Transverse colon (tissue), 4 donors: ENCODE data around the gene TIMM22. TPM values are rescaled to one million over a fixed set of nuclear protein-coding genes. Genes with fewer than 3 reads are reported as not detected.
A peak's percentile ranks its signal among the peaks of the same experiment; 100 is the strongest.

ENCODE experiments used
- DNase-seq: peaks from one replicate; pipeline ENCODE4 v3.0.0-alpha.2; 2019
- H3K27ac ChIP-seq, 4 donors: fragments of 200-600 bp; sonication (generic); 2 replicates each; pipeline ENCODE4 v1.5.1; 2016 to 2018; ENCODE audit warnings: inconsistent platforms in 4 of 4
- H3K27me3 ChIP-seq: fragments of 200-600 bp; sonication (generic); 2 replicates; pipeline ENCODE4 v1.5.1; 2017; ENCODE audit warnings: inconsistent platforms
- H3K36me3 ChIP-seq, 4 donors: fragments of 200-600 bp; sonication (generic); 2 replicates each; pipeline ENCODE4 v1.5.1; 2017 to 2019; ENCODE audit warnings: inconsistent platforms in 4 of 4
- H3K4me1 ChIP-seq, 4 donors: fragments of 200-600 bp; sonication (generic); 2 replicates each; pipeline ENCODE4 v1.5.1; 2017 to 2020; ENCODE audit warnings: inconsistent platforms in 4 of 4
- H3K4me3 ChIP-seq, 4 donors: fragments of 200-600 bp; sonication (generic); 1 replicate in 1 of 4; 2 replicates in 3 of 4; pipeline versions ENCODE4 v1.5.1 to v1.6.1; 2017 to 2019; ENCODE audit warnings: inconsistent platforms in 4 of 4
- H3K9me3 ChIP-seq, 2 donors: fragments of 200-600 bp; sonication (generic); 2 replicates each; pipeline ENCODE4 v1.5.1; 2017 to 2019; ENCODE audit warnings: inconsistent platforms in 2 of 2
- EP300 ChIP-seq: sonication (generic); formaldehyde crosslinking; IDR thresholded peaks from one replicate; pipeline ENCODE4 v1.6.1; 2017; ENCODE audit warnings: antibody characterized with exemption, low read depth
- POLR2A ChIP-seq: fragments of 450-650 bp; IDR thresholded peaks from one replicate; pipeline ENCODE4 v1.6.1; 2016; ENCODE audit warnings: antibody characterized with exemption, mild to moderate bottlenecking, moderate library complexity
- POLR2AphosphoS5 ChIP-seq, 3 donors: sonication (generic); formaldehyde crosslinking; IDR thresholded peaks; one replicate each; pipeline ENCODE4 v1.6.1; 2016; ENCODE audit warnings: antibody characterized with exemption in 3 of 3
- WGBS, 2 donors: methylation state at CpG; one replicate each; pipeline ENCODE4 v1.1.5; 2018; ENCODE audit warnings: low coverage in 1 of 2; 5-methylcytosine and 5-hydroxymethylcytosine counted together
- in situ Hi-C, 4 donors: fragments of 200-750 bp; cut with MboI; loops; one replicate each; pipeline versions ENCODE4 v1.15.0 to v1.15.1; 2017; ENCODE audit warnings: low sequenced_read_pairs in 3 of 4, low pct_ligation_motif_present in 1 of 4, low pct_unique_long_range_greater_than_20kb in 1 of 4
- intact Hi-C: fragments of 100-400 bp; cut with DNase I; formaldehyde crosslinking; loops from one replicate; pipeline ENCODE4 v1.15.1; 2023; ENCODE audit warnings: low total_unique reads
- small RNA-seq, 4 donors: library from RNA; depleted of rRNA; stranded (forward); fragments of <200 nt; gene quantifications; one replicate each; pipeline ENCODE3, GENCODE V24; 2016
- total RNA-seq, 4 donors: library from RNA; depleted of rRNA; stranded (reverse); fragments of >200 nt; gene quantifications; one replicate each; pipeline ENCODE4 v1.1.0, GENCODE V29; 2016
- TF ChIP-seq, protein P1 (sequence below), 5 experiments: fragments of 200-600 bp in 3 of 5; fragments of 450-650 bp in 2 of 5; sonication (generic) in 3 of 5; IDR thresholded peaks; 1 replicate in 2 of 5; 2 replicates in 3 of 5; pipeline ENCODE4 v1.5.1; 2016 to 2017; ENCODE audit warnings: antibody characterized with exemption in 5 of 5, inconsistent platforms in 3 of 5, mild to moderate bottlenecking in 2 of 5, moderate library complexity in 1 of 5

The TIMM22 gene
- total RNA-seq, 4 donors from 2014 or later, result 10.5 to 17.6 (median 12.1) TPM

DNA sequence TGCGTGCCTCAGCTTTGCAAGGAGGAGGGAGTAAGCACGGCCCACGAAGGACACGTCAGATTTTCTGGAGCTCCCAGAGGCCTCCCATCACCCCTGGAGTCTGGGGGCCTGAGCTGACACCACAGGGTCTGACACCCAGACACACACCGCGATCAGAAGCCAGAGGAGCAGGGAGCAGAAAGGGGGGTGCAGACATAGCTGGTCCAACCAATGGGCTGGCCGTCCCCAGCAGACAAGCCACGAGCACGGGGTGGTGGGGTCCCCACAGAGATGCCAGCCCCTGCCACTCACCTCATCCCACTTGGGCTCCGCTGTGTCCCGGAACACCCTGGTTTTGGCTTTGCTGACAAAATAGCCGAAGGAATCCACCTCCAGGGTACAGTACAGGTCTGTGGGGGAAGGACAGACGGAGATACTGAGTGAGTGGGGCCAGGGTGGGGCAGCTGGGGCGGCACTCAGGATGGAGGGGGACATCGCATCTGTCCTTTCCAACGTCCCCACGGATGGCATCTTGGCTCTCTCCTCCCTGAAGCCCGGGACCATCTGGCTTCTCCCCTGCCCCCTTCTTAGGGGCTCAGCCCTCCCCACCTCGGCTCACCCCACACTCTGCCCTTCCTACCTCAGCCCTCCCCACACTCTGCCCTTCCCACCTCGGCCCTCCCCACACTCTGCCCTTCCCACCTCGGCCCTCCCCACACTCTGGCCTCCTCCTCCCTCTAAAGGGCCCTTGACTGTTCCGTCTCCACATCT lies 53.5 kb downstream of the TIMM22 start:
- TF ChIP-seq, protein P1, sequence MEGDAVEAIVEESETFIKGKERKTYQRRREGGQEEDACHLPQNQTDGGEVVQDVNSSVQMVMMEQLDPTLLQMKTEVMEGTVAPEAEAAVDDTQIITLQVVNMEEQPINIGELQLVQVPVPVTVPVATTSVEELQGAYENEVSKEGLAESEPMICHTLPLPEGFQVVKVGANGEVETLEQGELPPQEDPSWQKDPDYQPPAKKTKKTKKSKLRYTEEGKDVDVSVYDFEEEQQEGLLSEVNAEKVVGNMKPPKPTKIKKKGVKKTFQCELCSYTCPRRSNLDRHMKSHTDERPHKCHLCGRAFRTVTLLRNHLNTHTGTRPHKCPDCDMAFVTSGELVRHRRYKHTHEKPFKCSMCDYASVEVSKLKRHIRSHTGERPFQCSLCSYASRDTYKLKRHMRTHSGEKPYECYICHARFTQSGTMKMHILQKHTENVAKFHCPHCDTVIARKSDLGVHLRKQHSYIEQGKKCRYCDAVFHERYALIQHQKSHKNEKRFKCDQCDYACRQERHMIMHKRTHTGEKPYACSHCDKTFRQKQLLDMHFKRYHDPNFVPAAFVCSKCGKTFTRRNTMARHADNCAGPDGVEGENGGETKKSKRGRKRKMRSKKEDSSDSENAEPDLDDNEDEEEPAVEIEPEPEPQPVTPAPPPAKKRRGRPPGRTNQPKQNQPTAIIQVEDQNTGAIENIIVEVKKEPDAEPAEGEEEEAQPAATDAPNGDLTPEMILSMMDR (IDR thresholded peaks at IDR 0.05), result no peak
- TF ChIP-seq POLR2A (no peak), EP300 (no peak), POLR2AphosphoS5 (IDR thresholded peaks at IDR 0.05) (no peak)
- WGBS, 2 donors, result 80 to 81% methylated on average over 2 to 21 of the region's 22 CpGs
- no peak overlapping the region for H3K4me3 ChIP-seq
- in situ Hi-C loops, result no loop called here
- DNase-seq, result no peak
- H3K9me3 ChIP-seq, result no peaks in the 10 kb centered on the region
- H3K27ac ChIP-seq, result no peak overlapping the region
- no peaks in the 10 kb centered on the region for H3K27me3 ChIP-seq
- intact Hi-C loops, result no loop called here
- peaks cover 0 to 14% (median 3%) of the 10 kb centered on the region in 4 donors for H3K4me1 ChIP-seq
- H3K36me3 ChIP-seq, result peaks cover 0 to 46% (median 6%) of the 10 kb centered on the region in 4 donors

- WGBS, 2 donors, result 87 to 92% methylated on average over 2 to 26 of the region's 33 CpGs
- H3K4me3 ChIP-seq, result no peak overlapping the region
- no peaks in the 10 kb centered on the region for H3K27me3 ChIP-seq
- TF ChIP-seq POLR2A (no peak), EP300 (no peak), POLR2AphosphoS5 (IDR thresholded peaks at IDR 0.05) (no peak)
- TF ChIP-seq, protein P1 (IDR thresholded peaks at IDR 0.05), result no peak
- H3K36me3 ChIP-seq, result peaks cover 0 to 50% (median 6%) of the 10 kb centered on the region in 4 donors
- H3K4me1 ChIP-seq, result peaks cover 0 to 14% (median 3%) of the 10 kb centered on the region in 4 donors
- no peak for DNase-seq
- intact Hi-C loops (no loop called here), in situ Hi-C loops (no loop called here)
- H3K9me3 ChIP-seq, result no peaks in the 10 kb centered on the region
- H3K27ac ChIP-seq, result peak overlapping the region in 2 of 4 donors; percentile 1 to 17
Observed at GRCh38 chr17:1050996-1051925, 54.3 kb downstream of the TIMM22 start.

Small RNA genes within 50 kb of the gene (small RNA-seq; reads per million reads assigned to genes)
- 0 to 0.14 (median 0) reads per million in 4 donors for gene MIR3183

Other genes starting within 250 kb of the TIMM22 start
- gene GEMIN4, start 244.9 kb upstream of the TIMM22 start, total RNA-seq, result 10 to 100 TPM; 10.5 to 70.3 (median 12.4) TPM
- 100 to 1,000 TPM in 1 of 4 donors, 10 to 100 TPM in 3; 65.5 to 124 (median 73.7) TPM for gene GLOD4, start 214.8 kb upstream of the TIMM22 start, total RNA-seq
- 10 to 100 TPM in 2 of 4 donors, under 1 TPM in 1, not detected in 1; 1.00 to 13.4 (median 12.5) TPM for gene MRM3, start 214.8 kb upstream of the TIMM22 start, total RNA-seq
- gene NXN, start 17.4 kb upstream of the TIMM22 start, total RNA-seq, result 100 to 1,000 TPM in 1 of 4 donors, 10 to 100 TPM in 3; 10.6 to 222 (median 13.8) TPM
- 1,000 to 10,000 TPM in 1 of 4 donors, 100 to 1,000 TPM in 3; 286 to 1,099 (median 522) TPM for gene ABR, start 182.9 kb downstream of the TIMM22 start, total RNA-seq